Calu3 (cell line): ENCODE data around the gene NKD2. TPM values are rescaled to one million over a fixed set of nuclear protein-coding genes. Genes with fewer than 3 reads are reported as not detected.

Experiments
- BruUV-seq: library from RNA; stranded (reverse); fragments of 400-500 nt; replicated peaks from 2 replicates; lab custom pipeline; 2021; lab: Mats Ljungman, UMichigan
- CTCF ChIA-PET: fragments of 300-600 bp; sonication (Branson Sonifier 250); formaldehyde crosslinking; loops from one replicate; lab custom pipeline; 2022; ENCODE audit warnings: antibody characterized with exemption; lab: Charles Lee
- DNase-seq: peaks from one replicate; pipeline ENCODE4 v3.0.0; 2022
- H3K27ac Mint-ChIP-seq: one replicate; pipeline ENCODE4 v1.8.0; 2022; ENCODE audit warnings: mixed read lengths; ENCODE audit not compliant: unreplicated experiment
- H3K27me3 Mint-ChIP-seq: one replicate; pipeline ENCODE4 v1.8.0; 2022; ENCODE audit warnings: mixed read lengths; ENCODE audit not compliant: unreplicated experiment
- H3K36me3 Mint-ChIP-seq: one replicate; pipeline ENCODE4 v1.8.0; 2022; ENCODE audit warnings: mild to moderate bottlenecking, moderate library complexity, mixed read lengths; ENCODE audit not compliant: insufficient read depth, unreplicated experiment
- H3K4me1 Mint-ChIP-seq: one replicate; pipeline ENCODE4 v1.8.0; 2022; ENCODE audit warnings: mild to moderate bottlenecking, low read depth, mixed read lengths; ENCODE audit not compliant: unreplicated experiment
- H3K4me3 Mint-ChIP-seq: one replicate; pipeline ENCODE4 v1.8.0; 2022; ENCODE audit warnings: mild to moderate bottlenecking, low read depth, moderate library complexity, mixed read lengths; ENCODE audit not compliant: unreplicated experiment
- H3K9me3 Mint-ChIP-seq: one replicate; pipeline ENCODE4 v1.8.0; 2022; ENCODE audit warnings: low read depth, mixed read lengths; ENCODE audit not compliant: unreplicated experiment
- intact Hi-C: fragments of 100-400 bp; cut with micrococcal nuclease; formaldehyde crosslinking; loops from one replicate; pipeline ENCODE4 v1.10.0; 2022; ENCODE audit not compliant: unreplicated experiment
- total RNA-seq: library from RNA; stranded (reverse); gene quantifications from 2 replicates; pipeline ENCODE4 v1.2.3, GENCODE V29; 2022
- TF ChIP-seq, protein P1 (sequence below): fragments of 200-600 bp; IDR thresholded peaks from one replicate; pipeline ENCODE4 v1.8.0; 2022; ENCODE audit warnings: antibody characterized with exemption; ENCODE audit not compliant: unreplicated experiment

Gene NKD2
- total RNA-seq, 1 experiment from 2014 or later = 0.47 TPM

DNA sequence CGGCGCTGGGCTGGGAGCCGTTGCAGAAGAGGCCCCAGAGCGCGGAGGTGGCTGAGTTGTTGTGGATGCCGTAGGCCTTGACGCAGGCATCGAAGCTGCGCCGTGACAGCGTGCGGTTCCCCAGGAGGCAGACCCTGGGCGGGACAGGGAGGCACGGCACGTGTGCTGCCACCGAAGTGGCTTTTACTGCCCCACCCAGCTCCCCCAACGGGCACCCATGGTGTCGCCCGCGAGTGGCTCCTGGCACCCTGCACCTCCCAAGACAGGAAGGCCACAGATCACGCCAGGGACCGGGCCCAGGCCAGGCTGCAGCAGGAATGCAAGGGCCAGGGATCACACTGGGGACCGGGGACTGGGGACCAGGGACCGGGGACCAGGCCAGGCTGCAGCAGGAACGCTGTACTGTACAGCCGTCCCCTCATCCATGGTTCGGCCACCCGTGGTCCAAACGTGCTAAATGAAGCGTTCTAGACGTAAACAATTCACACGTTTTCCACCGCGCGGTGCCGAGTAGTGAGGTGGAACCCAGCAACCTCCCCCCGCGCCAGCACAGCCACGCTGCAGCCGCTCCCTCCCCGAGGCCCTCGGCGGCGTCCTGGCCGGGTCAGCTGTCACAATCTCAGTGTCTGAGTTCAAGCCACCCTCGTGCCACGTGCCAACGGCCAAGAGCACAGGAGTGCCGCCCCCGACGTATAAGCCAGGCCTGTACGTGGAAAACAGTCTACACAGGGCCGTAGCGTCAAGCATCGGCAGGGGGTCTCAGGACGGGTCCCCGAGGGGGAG, 75.4 kb downstream of the NKD2 start:
- CTCF ChIA-PET = no interaction called here
- intact Hi-C loops = no loop called here
- H3K4me3 Mint-ChIP-seq = no peak overlapping the region
- H3K36me3 Mint-ChIP-seq = peaks cover 39% of the 10 kb centered on the region
- TF ChIP-seq, protein P1, sequence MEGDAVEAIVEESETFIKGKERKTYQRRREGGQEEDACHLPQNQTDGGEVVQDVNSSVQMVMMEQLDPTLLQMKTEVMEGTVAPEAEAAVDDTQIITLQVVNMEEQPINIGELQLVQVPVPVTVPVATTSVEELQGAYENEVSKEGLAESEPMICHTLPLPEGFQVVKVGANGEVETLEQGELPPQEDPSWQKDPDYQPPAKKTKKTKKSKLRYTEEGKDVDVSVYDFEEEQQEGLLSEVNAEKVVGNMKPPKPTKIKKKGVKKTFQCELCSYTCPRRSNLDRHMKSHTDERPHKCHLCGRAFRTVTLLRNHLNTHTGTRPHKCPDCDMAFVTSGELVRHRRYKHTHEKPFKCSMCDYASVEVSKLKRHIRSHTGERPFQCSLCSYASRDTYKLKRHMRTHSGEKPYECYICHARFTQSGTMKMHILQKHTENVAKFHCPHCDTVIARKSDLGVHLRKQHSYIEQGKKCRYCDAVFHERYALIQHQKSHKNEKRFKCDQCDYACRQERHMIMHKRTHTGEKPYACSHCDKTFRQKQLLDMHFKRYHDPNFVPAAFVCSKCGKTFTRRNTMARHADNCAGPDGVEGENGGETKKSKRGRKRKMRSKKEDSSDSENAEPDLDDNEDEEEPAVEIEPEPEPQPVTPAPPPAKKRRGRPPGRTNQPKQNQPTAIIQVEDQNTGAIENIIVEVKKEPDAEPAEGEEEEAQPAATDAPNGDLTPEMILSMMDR = no peak
- no TSS peak for BruUV-seq
- no peak overlapping the region for H3K27ac Mint-ChIP-seq
- no peaks in the 10 kb centered on the region for H3K4me1 Mint-ChIP-seq
- no peaks in the 10 kb centered on the region for H3K27me3 Mint-ChIP-seq
- no peaks in the 10 kb centered on the region for H3K9me3 Mint-ChIP-seq
- no peak for DNase-seq

DNA sequence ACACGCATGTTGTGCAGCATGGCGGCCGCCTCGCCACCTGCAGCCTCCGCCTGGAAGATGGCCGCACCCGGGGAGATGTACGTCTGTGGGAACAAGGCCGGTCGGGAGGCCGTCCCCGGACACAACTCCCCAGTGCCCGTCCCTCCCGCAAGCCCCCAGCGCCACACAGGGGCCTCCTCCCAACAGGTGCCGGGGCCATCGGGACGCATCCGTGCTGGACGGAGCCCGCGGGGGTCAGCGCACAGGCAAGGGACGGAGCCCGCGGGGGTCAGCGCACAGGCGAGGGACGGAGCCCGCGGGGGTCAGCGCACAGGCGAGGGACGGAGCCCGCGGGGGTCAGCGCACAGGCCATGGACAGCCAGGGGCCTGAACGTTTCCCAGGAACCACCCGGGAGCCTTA, 76.8 kb downstream of the NKD2 start:
- no peak for DNase-seq
- Mint-ChIP-seq H3K4me1 (no peaks in the 10 kb centered on the region), H3K9me3 (no peaks in the 10 kb centered on the region), H3K27ac (no peak overlapping the region), H3K27me3 (no peaks in the 10 kb centered on the region), H3K36me3 (peaks cover 47% of the 10 kb centered on the region), H3K4me3 (no peak overlapping the region)
- CTCF ChIA-PET = no interaction called here
- TF ChIP-seq, protein P1 = no peak
- BruUV-seq = no TSS peak
- intact Hi-C loops = no loop called here

DNA sequence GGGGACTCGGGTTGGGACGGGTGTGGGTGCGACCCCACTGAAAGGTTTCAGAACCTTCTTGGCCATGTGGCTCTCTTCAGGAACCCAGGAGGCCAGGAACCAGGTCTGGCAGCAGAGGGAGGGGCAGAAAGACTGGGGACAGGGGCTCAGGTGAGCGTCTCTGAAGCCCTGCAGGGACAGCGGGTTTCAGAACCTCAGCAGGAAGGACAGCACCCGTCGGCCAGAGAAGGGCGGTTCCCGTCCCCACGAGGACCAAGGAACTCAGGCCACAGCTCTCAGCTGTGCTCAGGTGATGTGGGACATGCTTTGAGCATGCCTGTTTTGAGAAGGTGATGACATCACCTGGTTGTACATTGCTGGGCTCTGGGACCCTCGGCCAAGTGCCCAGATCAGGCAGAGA, 77.5 kb downstream of the NKD2 start:
- H3K9me3 Mint-ChIP-seq = no peaks in the 10 kb centered on the region
- H3K36me3 Mint-ChIP-seq = peaks cover 47% of the 10 kb centered on the region
- H3K4me3 Mint-ChIP-seq = no peak overlapping the region
- DNase-seq = no peak
- BruUV-seq = no TSS peak
- CTCF ChIA-PET = no interaction called here
- H3K27ac Mint-ChIP-seq = no peak overlapping the region
- intact Hi-C loops = no loop called here
- no peaks in the 10 kb centered on the region for H3K4me1 Mint-ChIP-seq
- TF ChIP-seq, protein P1 = no peak
- H3K27me3 Mint-ChIP-seq = no peaks in the 10 kb centered on the region

DNA sequence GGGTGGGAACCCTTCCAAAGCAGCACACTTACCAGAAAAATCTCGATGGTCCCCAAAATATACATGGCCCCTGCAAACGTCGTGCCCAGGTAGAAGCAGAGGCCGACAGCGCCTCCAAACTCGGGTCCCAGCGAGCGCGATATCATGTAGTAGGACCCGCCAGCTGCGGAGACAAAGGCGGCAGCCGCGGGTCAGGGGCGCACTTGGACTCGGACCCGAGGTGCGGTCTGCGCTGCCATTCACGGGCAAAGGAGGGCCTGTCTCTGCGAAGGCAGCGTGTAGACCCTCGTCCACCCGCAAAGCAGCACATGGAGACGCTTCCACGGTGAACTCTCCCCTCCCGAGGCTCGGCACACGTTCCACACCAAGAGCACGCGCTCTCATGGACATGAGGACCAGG, 78.3 kb downstream of the NKD2 start:
- no peaks in the 10 kb centered on the region for H3K9me3 Mint-ChIP-seq
- no TSS peak for BruUV-seq
- H3K27me3 Mint-ChIP-seq = no peaks in the 10 kb centered on the region
- no peak for DNase-seq
- no peaks in the 10 kb centered on the region for H3K4me1 Mint-ChIP-seq
- H3K36me3 Mint-ChIP-seq = peaks cover 47% of the 10 kb centered on the region
- no peak overlapping the region for H3K27ac Mint-ChIP-seq
- H3K4me3 Mint-ChIP-seq = no peak overlapping the region
- intact Hi-C loops = no loop called here
- CTCF ChIA-PET = no interaction called here
- TF ChIP-seq, protein P1 = no peak
